ENCODE measurements around the gene NDST3. TPM values are rescaled to one million over a fixed set of nuclear protein-coding genes. Genes with fewer than 3 reads are reported as not detected.

Gene NDST3
- total RNA-seq, 2 experiments from 2014 or later, result not detected

- Histone ChIP-seq H3K9me2 (ENCODE audit: insufficient read depth, low read length) (no peaks in the 10 kb centered on the region), H3K9me3 (ENCODE audit: low read length) (no peaks in the 10 kb centered on the region), H3K36me3 (ENCODE audit: insufficient read depth, low read length) (no peaks in the 10 kb centered on the region), H3K4me3 (ENCODE audit: low read depth, low read length, poor library complexity, severe bottlenecking) (no peak overlapping the region), H3K27ac (ENCODE audit: low read depth, low read length, poor library complexity, severe bottlenecking) (no peak overlapping the region), H3K4me2 (ENCODE audit: low read length) (no peak overlapping the region), H3K79me2 (ENCODE audit: insufficient read depth, low read depth, low read length) (no peaks in the 10 kb centered on the region), H3K4me1 (ENCODE audit: insufficient read depth, low read length, poor library complexity, severe bottlenecking) (no peaks in the 10 kb centered on the region), H4K20me1 (ENCODE audit: insufficient read depth, low read length) (no peaks in the 10 kb centered on the region), H2AFZ (ENCODE audit: low read length) (no peak overlapping the region)
- no TSS peak for BruUV-seq (replicated peaks)
- intact Hi-C loops (cut with micrococcal nuclease; ENCODE audit: unreplicated experiment), result no loop called here
- no peak for TF ChIP-seq CTCF (conservative IDR thresholded peaks at IDR 0.05; ENCODE audit: low read length)
- TF ChIP-seq EZH2phosphoT487 (IDR thresholded peaks at IDR 0.05; ENCODE audit: borderline replicate concordance, low read depth, low read length), result no peak
- CTCF ChIA-PET (ENCODE audit: unreplicated experiment), result no interaction called here
- no peak for DNase-seq (ENCODE audit: low spot score)
- POLR2A ChIA-PET, result interaction anchor here (0.7 to 1.5 kb wide), 2 partner anchors 12 to 209 kb away, joined by 3 read pairs; no protein-coding TSS in a partner anchor
Measured at GRCh38 chr4:118036336-118036735, 2.0 kb downstream of the NDST3 start.

- Histone ChIP-seq H3K4me3 (ENCODE audit: low read depth, low read length, poor library complexity, severe bottlenecking) (no peak overlapping the region), H3K27ac (ENCODE audit: low read depth, low read length, poor library complexity, severe bottlenecking) (no peak overlapping the region), H3K36me3 (ENCODE audit: insufficient read depth, low read length) (no peaks in the 10 kb centered on the region), H3K4me1 (ENCODE audit: insufficient read depth, low read length, poor library complexity, severe bottlenecking) (no peaks in the 10 kb centered on the region), H3K4me2 (ENCODE audit: low read length) (no peak overlapping the region), H4K20me1 (ENCODE audit: insufficient read depth, low read length) (no peaks in the 10 kb centered on the region), H3K9me2 (ENCODE audit: insufficient read depth, low read length) (no peaks in the 10 kb centered on the region), H2AFZ (ENCODE audit: low read length) (no peak overlapping the region), H3K9me3 (ENCODE audit: low read length) (no peaks in the 10 kb centered on the region), H3K79me2 (ENCODE audit: insufficient read depth, low read depth, low read length) (no peaks in the 10 kb centered on the region)
- BruUV-seq (replicated peaks), result no TSS peak
- intact Hi-C loops (cut with micrococcal nuclease; ENCODE audit: unreplicated experiment), result no loop called here
- POLR2A ChIA-PET, result interaction anchor here (1.0 to 1.5 kb wide), 2 partner anchors 9 to 14 kb away, joined by 3 read pairs; no protein-coding TSS in a partner anchor
- no peak for DNase-seq (ENCODE audit: low spot score)
- no peak for TF ChIP-seq CTCF (conservative IDR thresholded peaks at IDR 0.05; ENCODE audit: low read length)
- no peak for TF ChIP-seq EZH2phosphoT487 (IDR thresholded peaks at IDR 0.05; ENCODE audit: borderline replicate concordance, low read depth, low read length)
- CTCF ChIA-PET (ENCODE audit: unreplicated experiment), result no interaction called here
Measured at GRCh38 chr4:118037955-118038354, 3.7 kb downstream of the NDST3 start.

GRCh38 chr4:118046323-118046722 is 12.0 kb downstream of the NDST3 start:
- Histone ChIP-seq H3K4me1 (ENCODE audit: insufficient read depth, low read length, poor library complexity, severe bottlenecking) (no peaks in the 10 kb centered on the region), H3K27ac (ENCODE audit: low read depth, low read length, poor library complexity, severe bottlenecking) (no peak overlapping the region), H4K20me1 (ENCODE audit: insufficient read depth, low read length) (no peaks in the 10 kb centered on the region), H3K79me2 (ENCODE audit: insufficient read depth, low read depth, low read length) (no peaks in the 10 kb centered on the region), H3K36me3 (ENCODE audit: insufficient read depth, low read length) (no peaks in the 10 kb centered on the region), H3K9me3 (ENCODE audit: low read length) (no peaks in the 10 kb centered on the region), H2AFZ (ENCODE audit: low read length) (no peak overlapping the region), H3K4me2 (ENCODE audit: low read length) (no peak overlapping the region), H3K9me2 (ENCODE audit: insufficient read depth, low read length) (no peaks in the 10 kb centered on the region), H3K4me3 (ENCODE audit: low read depth, low read length, poor library complexity, severe bottlenecking) (no peak overlapping the region)
- DNase-seq (ENCODE audit: low spot score), result no peak
- CTCF ChIA-PET (ENCODE audit: unreplicated experiment), result no interaction called here
- BruUV-seq (replicated peaks), result no TSS peak
- POLR2A ChIA-PET, result no interaction called here
- intact Hi-C loops (cut with micrococcal nuclease; ENCODE audit: unreplicated experiment), result no loop called here
- TF ChIP-seq EZH2phosphoT487 (IDR thresholded peaks at IDR 0.05; ENCODE audit: borderline replicate concordance, low read depth, low read length), result no peak
- TF ChIP-seq CTCF (conservative IDR thresholded peaks at IDR 0.05; ENCODE audit: low read length), result no peak

Data from OCI-LY7 (cell line).